ACC112 (cell line): ENCODE measurements around the gene SCUBE3.

ENCODE experiments used
- H2AFZ ChIP-seq: fragments of 200-600 bp; sonication (generic); one replicate; pipeline ENCODE4 v1.6.0; 2017; ENCODE audit warnings: antibody characterized with exemption, low read length; ENCODE audit not compliant: unreplicated experiment
- H3K27ac ChIP-seq: fragments of 200-600 bp; sonication (generic); 2 replicates; pipeline ENCODE4 v1.5.1; 2014; ENCODE audit warnings: low read depth, mild to moderate bottlenecking, antibody characterized with exemption, low read length, moderate library complexity
- H3K27me3 ChIP-seq: fragments of 200-600 bp; sonication (generic); 2 replicates; pipeline ENCODE4 v1.6.1; 2014; ENCODE audit warnings: mild to moderate bottlenecking, antibody characterized with exemption, low read length, moderate library complexity, mixed read lengths; ENCODE audit not compliant: insufficient read depth
- H3K36me3 ChIP-seq: fragments of 200-600 bp; sonication (generic); 2 replicates; pipeline ENCODE4 v1.6.1; 2016; ENCODE audit warnings: mild to moderate bottlenecking, antibody characterized with exemption, low read length, moderate library complexity, mixed read lengths; ENCODE audit not compliant: insufficient read depth
- H3K4me1 ChIP-seq: fragments of 200-600 bp; sonication (generic); one replicate; pipeline ENCODE4 v1.6.1; 2016; ENCODE audit warnings: low read length, mixed read lengths; ENCODE audit not compliant: insufficient read depth, unreplicated experiment, control insufficient read depth
- H3K4me3 ChIP-seq: fragments of 200-600 bp; sonication (generic); 2 replicates; pipeline ENCODE4 v1.5.1; 2014; ENCODE audit warnings: mild to moderate bottlenecking, low read depth, low read length
- H3K79me2 ChIP-seq: fragments of 200-600 bp; sonication (generic); one replicate; pipeline ENCODE4 v1.6.0; 2016; ENCODE audit warnings: low read length; ENCODE audit not compliant: control insufficient read depth, unreplicated experiment, insufficient read depth

Gene SCUBE3

GRCh38 chr6:35220711-35221110 is 7.0 kb downstream of the SCUBE3 start:
- Histone ChIP-seq H3K36me3 (no peaks in the 10 kb centered on the region), H2AFZ (no peak overlapping the region), H3K4me1 (peaks cover 18% of the 10 kb centered on the region), H3K79me2 (peaks cover 15% of the 10 kb centered on the region), H3K27ac (no peak overlapping the region), H3K4me3 (no peak overlapping the region), H3K27me3 (no peaks in the 10 kb centered on the region)

GRCh38 chr6:35223396-35223795 is 9.6 kb downstream of the SCUBE3 start:
- H3K4me1 ChIP-seq, result peaks cover 4% of the 10 kb centered on the region
- no peak overlapping the region for H3K4me3 ChIP-seq
- H3K27me3 ChIP-seq, result no peaks in the 10 kb centered on the region
- H3K79me2 ChIP-seq, result peaks cover 10% of the 10 kb centered on the region
- H2AFZ ChIP-seq, result no peak overlapping the region
- H3K27ac ChIP-seq, result no peak overlapping the region
- H3K36me3 ChIP-seq, result no peaks in the 10 kb centered on the region

- H3K27me3 ChIP-seq, result no peaks in the 10 kb centered on the region
- no peak overlapping the region for H3K4me3 ChIP-seq
- no peak overlapping the region for H2AFZ ChIP-seq
- no peak overlapping the region for H3K27ac ChIP-seq
- no peaks in the 10 kb centered on the region for H3K36me3 ChIP-seq
- H3K79me2 ChIP-seq, result peaks cover 10% of the 10 kb centered on the region
- no peaks in the 10 kb centered on the region for H3K4me1 ChIP-seq
Observed at GRCh38 chr6:35224720-35225119, 11.0 kb downstream of the SCUBE3 start.

GRCh38 chr6:35228481-35228880 is 14.7 kb downstream of the SCUBE3 start:
- Histone ChIP-seq H2AFZ (no peak overlapping the region), H3K79me2 (peaks cover 6% of the 10 kb centered on the region), H3K27ac (no peak overlapping the region), H3K27me3 (no peaks in the 10 kb centered on the region), H3K4me1 (no peaks in the 10 kb centered on the region), H3K36me3 (peaks cover 3% of the 10 kb centered on the region), H3K4me3 (no peak overlapping the region)

GRCh38 chr6:35229304-35229703 is 15.5 kb downstream of the SCUBE3 start:
- Histone ChIP-seq H3K27me3 (no peaks in the 10 kb centered on the region), H3K79me2 (no peaks in the 10 kb centered on the region), H3K4me1 (no peaks in the 10 kb centered on the region), H3K27ac (no peak overlapping the region), H2AFZ (no peak overlapping the region), H3K4me3 (no peak overlapping the region), H3K36me3 (peaks cover 8% of the 10 kb centered on the region)

- Histone ChIP-seq H2AFZ (no peak overlapping the region), H3K79me2 (no peaks in the 10 kb centered on the region), H3K27me3 (no peaks in the 10 kb centered on the region), H3K36me3 (peaks cover 18% of the 10 kb centered on the region), H3K4me1 (no peaks in the 10 kb centered on the region), H3K4me3 (no peak overlapping the region), H3K27ac (no peak overlapping the region)
Observed at GRCh38 chr6:35230498-35230897, 16.7 kb downstream of the SCUBE3 start.

- H3K27me3 ChIP-seq, result no peaks in the 10 kb centered on the region
- H2AFZ ChIP-seq, result no peak overlapping the region
- no peaks in the 10 kb centered on the region for H3K79me2 ChIP-seq
- H3K4me3 ChIP-seq, result no peak overlapping the region
- no peak overlapping the region for H3K27ac ChIP-seq
- peaks cover 18% of the 10 kb centered on the region for H3K36me3 ChIP-seq
- no peaks in the 10 kb centered on the region for H3K4me1 ChIP-seq
Observed at GRCh38 chr6:35230950-35231349, 17.2 kb downstream of the SCUBE3 start.

- Histone ChIP-seq H3K4me1 (no peaks in the 10 kb centered on the region), H3K4me3 (no peak overlapping the region), H2AFZ (no peak overlapping the region), H3K36me3 (peaks cover 18% of the 10 kb centered on the region), H3K79me2 (no peaks in the 10 kb centered on the region), H3K27me3 (no peaks in the 10 kb centered on the region), H3K27ac (no peak overlapping the region)
Observed at GRCh38 chr6:35231563-35231962, 17.8 kb downstream of the SCUBE3 start.

- Histone ChIP-seq H3K4me3 (no peak overlapping the region), H3K27me3 (no peaks in the 10 kb centered on the region), H3K36me3 (peaks cover 22% of the 10 kb centered on the region), H3K27ac (no peak overlapping the region), H3K79me2 (no peaks in the 10 kb centered on the region), H2AFZ (no peak overlapping the region), H3K4me1 (no peaks in the 10 kb centered on the region)
Observed at GRCh38 chr6:35234901-35235300, 21.1 kb downstream of the SCUBE3 start.

- H3K4me3 ChIP-seq, result no peak overlapping the region
- H3K79me2 ChIP-seq, result no peaks in the 10 kb centered on the region
- H3K36me3 ChIP-seq, result peaks cover 22% of the 10 kb centered on the region
- no peak overlapping the region for H2AFZ ChIP-seq
- H3K4me1 ChIP-seq, result no peaks in the 10 kb centered on the region
- H3K27ac ChIP-seq, result no peak overlapping the region
- H3K27me3 ChIP-seq, result no peaks in the 10 kb centered on the region
Observed at GRCh38 chr6:35236223-35236622, 22.5 kb downstream of the SCUBE3 start.

- no peaks in the 10 kb centered on the region for H3K27me3 ChIP-seq
- H3K36me3 ChIP-seq, result peaks cover 19% of the 10 kb centered on the region; the same call in 1 of the 2 replicates
- no peaks in the 10 kb centered on the region for H3K4me1 ChIP-seq
- H3K27ac ChIP-seq, result no peak overlapping the region
- H2AFZ ChIP-seq, result no peak overlapping the region
- H3K79me2 ChIP-seq, result no peaks in the 10 kb centered on the region
- H3K4me3 ChIP-seq, result no peak overlapping the region
Observed at GRCh38 chr6:35237476-35237875, 23.7 kb downstream of the SCUBE3 start.
